ENCODE measurements around the gene GRIK4. TPM values are rescaled to one million over a fixed set of nuclear protein-coding genes. Genes with fewer than 3 reads are reported as not detected.

Gene GRIK4
- total and polyA plus RNA-seq, 4 donors, result 0.41 to 4.9 (median 1.7) TPM

DNA sequence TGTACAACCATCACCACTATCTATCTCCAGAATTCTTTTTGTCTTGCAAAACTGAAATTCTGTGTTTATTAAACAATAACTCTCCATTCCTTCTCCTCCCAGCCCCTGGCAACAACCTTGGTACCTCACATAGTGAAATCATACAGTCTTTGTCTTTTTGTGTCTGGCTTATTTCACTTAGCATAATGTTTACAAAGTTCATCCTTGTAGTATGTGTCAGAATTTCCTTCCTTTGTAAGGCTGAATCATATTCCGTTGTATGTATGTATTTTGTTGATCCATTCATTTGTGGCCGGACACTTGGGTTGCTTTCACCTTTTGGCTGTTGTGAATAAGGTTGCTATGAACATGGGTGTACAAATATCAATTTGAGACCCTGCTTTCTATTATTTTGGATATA, 268.7 kb downstream of the GRIK4 start:
- Histone ChIP-seq H3K27ac (ENCODE audit: low read depth in 1 of 2, low read length in 1 of 2) (no peak overlapping the region), H3K4me1 (ENCODE audit: control insufficient read depth in 5 of 5, insufficient read depth in 5 of 5, low read length in 5 of 5) (peaks cover 0 to 1% (median 0%) of the 10 kb centered on the region in 5 donors), H3K9me3 (ENCODE audit: control insufficient read depth in 4 of 4, insufficient read depth in 3 of 4, low read length in 3 of 4) (no peaks in the 10 kb centered on the region), H3K27me3 (ENCODE audit: control insufficient read depth in 3 of 3, insufficient read depth in 3 of 3, low read length in 2 of 3) (no peaks in the 10 kb centered on the region), H3K36me3 (ENCODE audit: control insufficient read depth in 4 of 4, insufficient read depth in 4 of 4, low read length in 4 of 4) (no peaks in the 10 kb centered on the region), H3K9ac (ENCODE audit: insufficient read depth in 1 of 2, low read length in 2 of 2) (no peak overlapping the region), H3K4me3 (no peak overlapping the region)
- no peak for ATAC-seq (ENCODE audit: insufficient read depth, low FRiP score)
- WGBS, 2 donors, result 66 to 74% methylated on average over 2 of the region's 2 CpGs
- TF ChIP-seq, protein P1, sequence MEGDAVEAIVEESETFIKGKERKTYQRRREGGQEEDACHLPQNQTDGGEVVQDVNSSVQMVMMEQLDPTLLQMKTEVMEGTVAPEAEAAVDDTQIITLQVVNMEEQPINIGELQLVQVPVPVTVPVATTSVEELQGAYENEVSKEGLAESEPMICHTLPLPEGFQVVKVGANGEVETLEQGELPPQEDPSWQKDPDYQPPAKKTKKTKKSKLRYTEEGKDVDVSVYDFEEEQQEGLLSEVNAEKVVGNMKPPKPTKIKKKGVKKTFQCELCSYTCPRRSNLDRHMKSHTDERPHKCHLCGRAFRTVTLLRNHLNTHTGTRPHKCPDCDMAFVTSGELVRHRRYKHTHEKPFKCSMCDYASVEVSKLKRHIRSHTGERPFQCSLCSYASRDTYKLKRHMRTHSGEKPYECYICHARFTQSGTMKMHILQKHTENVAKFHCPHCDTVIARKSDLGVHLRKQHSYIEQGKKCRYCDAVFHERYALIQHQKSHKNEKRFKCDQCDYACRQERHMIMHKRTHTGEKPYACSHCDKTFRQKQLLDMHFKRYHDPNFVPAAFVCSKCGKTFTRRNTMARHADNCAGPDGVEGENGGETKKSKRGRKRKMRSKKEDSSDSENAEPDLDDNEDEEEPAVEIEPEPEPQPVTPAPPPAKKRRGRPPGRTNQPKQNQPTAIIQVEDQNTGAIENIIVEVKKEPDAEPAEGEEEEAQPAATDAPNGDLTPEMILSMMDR (IDR thresholded peaks at IDR 0.05; ENCODE audit: control extremely low read depth, extremely low read depth), result no peak
- DNase-seq, result no peak

DNA sequence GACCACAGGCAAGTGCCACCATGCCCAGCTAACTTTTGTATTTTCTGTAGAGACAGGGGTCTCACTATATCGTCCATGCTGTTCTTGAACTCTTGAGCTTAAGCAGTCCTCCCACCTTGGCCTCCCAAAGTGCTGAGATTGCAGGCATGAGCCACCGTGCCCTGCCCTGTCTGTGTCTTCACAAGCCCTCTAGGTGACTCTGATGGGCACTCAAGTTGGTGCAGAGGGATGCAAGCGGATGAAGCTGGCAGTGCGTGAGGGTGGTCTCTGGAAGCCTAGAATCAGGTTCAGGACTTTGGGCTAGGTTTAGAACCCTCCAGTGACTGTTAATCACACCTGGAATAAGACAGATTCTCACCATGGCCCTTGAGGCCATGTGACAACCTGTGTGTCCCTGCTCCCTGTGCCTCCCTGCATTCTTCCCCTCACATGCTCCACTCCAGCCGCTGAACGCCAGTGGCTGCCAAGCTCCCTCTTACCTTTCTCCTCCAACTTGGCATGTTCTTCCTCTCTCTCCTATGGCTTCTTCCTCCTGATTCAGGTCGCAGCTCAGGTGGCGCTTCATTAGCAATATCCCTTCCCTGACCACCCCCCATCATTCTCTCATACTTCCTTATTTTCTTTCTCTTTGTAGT, 270.1 kb downstream of the GRIK4 start:
- Histone ChIP-seq H3K4me3 (no peak overlapping the region), H3K9me3 (ENCODE audit: control insufficient read depth in 4 of 4, insufficient read depth in 3 of 4, low read length in 3 of 4) (no peaks in the 10 kb centered on the region), H3K36me3 (ENCODE audit: control insufficient read depth in 4 of 4, insufficient read depth in 4 of 4, low read length in 4 of 4) (no peaks in the 10 kb centered on the region), H3K4me1 (ENCODE audit: control insufficient read depth in 5 of 5, insufficient read depth in 5 of 5, low read length in 5 of 5) (peaks cover 0 to 1% (median 0%) of the 10 kb centered on the region in 5 donors), H3K27ac (ENCODE audit: low read depth in 1 of 2, low read length in 1 of 2) (no peak overlapping the region), H3K27me3 (ENCODE audit: control insufficient read depth in 3 of 3, insufficient read depth in 3 of 3, low read length in 2 of 3) (no peaks in the 10 kb centered on the region), H3K9ac (ENCODE audit: insufficient read depth in 1 of 2, low read length in 2 of 2) (no peak overlapping the region)
- TF ChIP-seq, protein P1 (IDR thresholded peaks at IDR 0.05; ENCODE audit: control extremely low read depth, extremely low read depth), result no peak
- no peak for ATAC-seq (ENCODE audit: insufficient read depth, low FRiP score)
- 84 to 92% methylated on average over 8 of the region's 8 CpGs for WGBS, 2 donors
- no peak for DNase-seq

DNA sequence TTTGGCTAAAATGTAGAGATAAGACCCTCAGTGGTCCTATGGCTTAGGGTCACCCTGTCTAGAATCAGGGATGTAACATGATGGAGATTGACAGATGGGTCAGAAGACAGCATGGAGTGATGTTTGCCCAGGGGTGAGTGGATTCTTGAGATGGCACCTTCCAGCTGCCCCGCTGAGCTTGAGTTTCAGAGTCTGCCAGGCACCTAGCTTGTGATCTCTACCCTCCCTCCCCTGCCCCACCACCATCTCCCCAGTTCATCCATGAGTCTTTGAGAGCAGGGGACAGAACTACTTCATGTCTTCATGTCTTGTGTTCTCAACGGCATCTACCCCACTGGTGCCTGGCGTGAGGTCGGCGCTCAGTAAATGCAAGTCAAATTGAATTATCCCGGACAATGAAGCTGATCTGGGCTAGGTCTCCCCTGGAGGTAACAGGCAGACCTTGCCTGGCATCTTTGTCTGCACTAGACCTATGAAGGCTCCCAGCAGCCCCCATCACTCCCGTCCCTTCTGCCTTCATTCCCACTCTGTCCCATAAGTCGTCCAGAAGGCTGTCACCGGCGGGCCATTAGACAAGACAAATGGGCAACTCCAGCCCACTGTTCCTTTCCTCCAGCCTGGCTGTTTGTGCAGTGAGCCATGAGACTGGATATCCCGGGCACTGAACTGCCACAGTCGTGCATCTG, 273.2 kb downstream of the GRIK4 start:
- 82% methylated on average over 12 of the region's 12 CpGs for WGBS, 2 donors
- DNase-seq (no peak), ATAC-seq (ENCODE audit: insufficient read depth, low FRiP score) (no peak)

More for the DNA sequence above, 273.2 kb downstream of the GRIK4 start:
- Histone ChIP-seq H3K4me1 (ENCODE audit: control insufficient read depth in 5 of 5, insufficient read depth in 5 of 5, low read length in 5 of 5) (peaks cover 0 to 1% (median 0%) of the 10 kb centered on the region in 5 donors), H3K9ac (ENCODE audit: insufficient read depth in 1 of 2, low read length in 2 of 2) (no peak overlapping the region), H3K4me3 (no peak overlapping the region), H3K27ac (ENCODE audit: low read depth in 1 of 2, low read length in 1 of 2) (no peak overlapping the region), H3K27me3 (ENCODE audit: control insufficient read depth in 3 of 3, insufficient read depth in 3 of 3, low read length in 2 of 3) (no peaks in the 10 kb centered on the region), H3K36me3 (ENCODE audit: control insufficient read depth in 4 of 4, insufficient read depth in 4 of 4, low read length in 4 of 4) (no peaks in the 10 kb centered on the region), H3K9me3 (ENCODE audit: control insufficient read depth in 4 of 4, insufficient read depth in 3 of 4, low read length in 3 of 4) (no peaks in the 10 kb centered on the region)
- TF ChIP-seq, protein P1 (IDR thresholded peaks at IDR 0.05; ENCODE audit: control extremely low read depth, extremely low read depth), result no peak

Measured in lung (tissue), 12 donors.